WTC11 (cell line): ENCODE measurements around the gene SMOC1. TPM values are rescaled to one million over a fixed set of nuclear protein-coding genes. Genes with fewer than 3 reads are reported as not detected.

Experiments
- ATAC-seq: fragments of 200-7000 bp; cut with Tn5 transposase; 2 replicates; pipeline ENCODE4 v1.10.0; 2021; ENCODE audit warnings: mild to moderate bottlenecking, moderate library complexity
- CTCF ChIA-PET: fragments of 300-600 bp; sonication (Branson Sonifier 250); formaldehyde crosslinking; loops from one replicate; lab custom pipeline; 2021; ENCODE audit warnings: antibody characterized with exemption; lab: Charles Lee
- POLR2A ChIA-PET: fragments of 350-600 bp; sonication (Branson Sonifier 250); formaldehyde crosslinking; loops from one replicate; lab custom pipeline; 2021; ENCODE audit warnings: antibody characterized with exemption; lab: Charles Lee
- DNase-seq: peaks from one replicate; pipeline ENCODE4 v3.0.0; 2021; ENCODE audit warnings: low spot score
- H3K27ac Mint-ChIP-seq: 2 replicates; pipeline ENCODE4 v1.8.0; 2021; ENCODE audit warnings: mixed read lengths
- H3K27me3 Mint-ChIP-seq: 2 replicates; pipeline ENCODE4 v1.8.0; 2021; ENCODE audit warnings: low read depth, mild to moderate bottlenecking, moderate library complexity, mixed read lengths
- H3K36me3 Mint-ChIP-seq: 2 replicates; pipeline ENCODE4 v1.8.0; 2021; ENCODE audit warnings: mixed read lengths
- H3K4me1 Mint-ChIP-seq: 2 replicates; pipeline ENCODE4 v1.8.0; 2022; ENCODE audit warnings: mixed read lengths
- H3K4me3 Mint-ChIP-seq: 2 replicates; pipeline ENCODE4 v1.8.0; 2021; ENCODE audit warnings: mild to moderate bottlenecking, moderate library complexity, mixed read lengths
- H3K9me3 Mint-ChIP-seq: 2 replicates; pipeline ENCODE4 v1.8.0; 2021; ENCODE audit warnings: mixed read lengths
- AFF4 ChIP-seq: sonication (generic); formaldehyde crosslinking; IDR thresholded peaks from 2 replicates; pipeline ENCODE4 v1.8.1; 2023; ENCODE audit warnings: mild to moderate bottlenecking, missing genetic modification reagents, borderline replicate concordance
- ARID4B ChIP-seq: sonication (generic); formaldehyde crosslinking; IDR thresholded peaks from 2 replicates; pipeline ENCODE4 v1.8.0; 2023; ENCODE audit warnings: missing genetic modification reagents, mild to moderate bottlenecking, borderline replicate concordance
- ATF3 ChIP-seq: sonication (generic); formaldehyde crosslinking; conservative IDR thresholded peaks from 2 replicates; pipeline ENCODE4 v1.8.1; 2022; ENCODE audit warnings: mild to moderate bottlenecking, missing genetic modification reagents
- CREB1 ChIP-seq: sonication (generic); formaldehyde crosslinking; IDR thresholded peaks from 2 replicates; pipeline ENCODE4 v1.8.0; 2023; ENCODE audit warnings: mild to moderate bottlenecking, missing genetic modification reagents
- IRF2 ChIP-seq: sonication (generic); formaldehyde crosslinking; IDR thresholded peaks from 2 replicates; pipeline ENCODE4 v1.8.0; 2022; ENCODE audit warnings: low read depth, missing genetic modification reagents, borderline replicate concordance
- MAX ChIP-seq: sonication (generic); formaldehyde crosslinking; IDR thresholded peaks from 2 replicates; pipeline ENCODE4 v1.8.0; 2022; ENCODE audit warnings: mild to moderate bottlenecking, missing genetic modification reagents
- NFE2L1 ChIP-seq: sonication (generic); formaldehyde crosslinking; IDR thresholded peaks from 2 replicates; pipeline ENCODE4 v1.8.1; 2023; ENCODE audit warnings: missing genetic modification reagents
- SMAD4 ChIP-seq: sonication (generic); formaldehyde crosslinking; IDR thresholded peaks from 2 replicates; pipeline ENCODE4 v1.8.0; 2022; ENCODE audit warnings: mild to moderate bottlenecking, missing genetic modification reagents
- TEAD1 ChIP-seq: sonication (generic); formaldehyde crosslinking; IDR thresholded peaks from 2 replicates; pipeline ENCODE4 v1.8.0; 2022; ENCODE audit warnings: mild to moderate bottlenecking, missing genetic modification reagents
- USF2 ChIP-seq: sonication (generic); formaldehyde crosslinking; IDR thresholded peaks from 2 replicates; pipeline ENCODE4 v1.8.1; 2023; ENCODE audit warnings: mild to moderate bottlenecking, missing genetic modification reagents, moderate library complexity
- ZMAT4 ChIP-seq: fragments of 250-450 bp; sonication (Bioruptor Pico); IDR thresholded peaks from 2 replicates; pipeline ENCODE4 v1.9.0; 2021; ENCODE audit warnings: mild to moderate bottlenecking
- ZNF138 ChIP-seq: sonication (generic); formaldehyde crosslinking; conservative IDR thresholded peaks from 2 replicates; pipeline ENCODE4 v1.8.1; 2022; ENCODE audit warnings: mild to moderate bottlenecking, moderate library complexity, missing genetic modification reagents
- ZNF232 ChIP-seq: sonication (generic); formaldehyde crosslinking; IDR thresholded peaks from 2 replicates; pipeline ENCODE4 v1.8.0; 2022; ENCODE audit warnings: mild to moderate bottlenecking, missing genetic modification reagents
- ZNF425 ChIP-seq: fragments of 250-450 bp; sonication (Bioruptor Pico); conservative IDR thresholded peaks from 2 replicates; pipeline ENCODE4 v1.9.0; 2021; ENCODE audit warnings: mild to moderate bottlenecking
- ZNF671 ChIP-seq: fragments of 250-450 bp; sonication (Bioruptor Pico); IDR thresholded peaks from 2 replicates; pipeline ENCODE4 v1.8.0; 2021; ENCODE audit warnings: mild to moderate bottlenecking
- total RNA-seq: library from RNA; stranded (reverse); gene quantifications from 3 replicates; pipeline ENCODE4 v1.2.3, GENCODE V29; 2021

The SMOC1 gene
- total RNA-seq, 1 experiment from 2014 or later = 1.1 TPM

GRCh38 chr14:70048313-70048654, 169.1 kb downstream of the SMOC1 start (continued):
- TF ChIP-seq ZNF425 (CRISPR knock-in tag) (no peak), SMAD4 (no peak), CREB1 (CRISPR knock-in tag) (no peak)

GRCh38 chr14:70049605-70050004, 170.4 kb downstream of the SMOC1 start:
- CTCF ChIA-PET = no interaction called here
- no peak overlapping the region for H3K4me3 Mint-ChIP-seq
- H3K4me1 Mint-ChIP-seq = peaks cover 8% of the 10 kb centered on the region

More at GRCh38 chr14:70049605-70050004, 170.4 kb downstream of the SMOC1 start:
- DNase-seq = no peak
- Mint-ChIP-seq H3K27ac (no peak overlapping the region), H3K27me3 (peaks cover 8% of the 10 kb centered on the region), H3K36me3 (no peaks in the 10 kb centered on the region), H3K9me3 (no peaks in the 10 kb centered on the region)
- ATAC-seq = no peak
- POLR2A ChIA-PET = no interaction called here
- TF ChIP-seq ZNF671 (CRISPR knock-in tag) = no peak
- no peak for TF ChIP-seq MAX
- TF ChIP-seq ARID4B = no peak
- no peak for TF ChIP-seq TEAD1 (CRISPR knock-in tag)
- TF ChIP-seq ZMAT4 = no peak
- TF ChIP-seq ZNF138 = no peak
- no peak for TF ChIP-seq NFE2L1 (CRISPR knock-in tag)
- no peak for TF ChIP-seq IRF2 (CRISPR knock-in tag)
- TF ChIP-seq ZNF232 (CRISPR knock-in tag) = no peak
- no peak for TF ChIP-seq ATF3 (CRISPR knock-in tag)
- TF ChIP-seq USF2 = no peak
- TF ChIP-seq AFF4 (CRISPR knock-in tag) = no peak
